Activated CD8-positive, alpha-beta memory T cell treated with anti-CD3 and anti-CD28 coated beads, Interleukin-2, amount 10 ng/mL, durations not matched to agents 7 days and 5 days (primary cell): ENCODE results near the gene RPS19. TPM values are rescaled to one million over a fixed set of nuclear protein-coding genes. Genes with fewer than 3 reads are reported as not detected.

Experiments used
- ATAC-seq: fragments of 150-1000 bp; cut with Tn5 transposase; one replicate; pipeline ENCODE4 v1.10.0; 2021; ENCODE audit warnings: moderate library complexity
- CTCF ChIA-PET: fragments of 350-600 bp; sonication (Branson Sonifier 250); formaldehyde crosslinking; loops from one replicate; lab custom pipeline; 2021; ENCODE audit warnings: antibody characterized with exemption; lab: Charles Lee
- DNase-seq: peaks from one replicate; pipeline ENCODE4 v3.0.0-alpha.2; 2020
- H3K27ac Mint-ChIP-seq: one replicate; pipeline ENCODE4 v1.8.0; 2021; ENCODE audit warnings: mild to moderate bottlenecking, mixed read lengths
- H3K27me3 Mint-ChIP-seq: one replicate; pipeline ENCODE4 v1.8.0; 2021; ENCODE audit warnings: mixed read lengths
- H3K36me3 Mint-ChIP-seq: one replicate; pipeline ENCODE4 v1.8.0; 2021; ENCODE audit warnings: mild to moderate bottlenecking, mixed read lengths
- H3K4me1 Mint-ChIP-seq: one replicate; pipeline ENCODE4 v1.8.0; 2021; ENCODE audit warnings: mixed read lengths
- H3K4me3 Mint-ChIP-seq: one replicate; pipeline ENCODE4 v1.8.0; 2021; ENCODE audit warnings: mild to moderate bottlenecking, moderate library complexity, mixed read lengths
- H3K9me3 Mint-ChIP-seq: one replicate; pipeline ENCODE4 v1.8.0; 2022; ENCODE audit warnings: low read depth, mixed read lengths
- total RNA-seq, 2 experiments: library from RNA; stranded (reverse); gene quantifications; one replicate each; pipeline ENCODE4 v1.2.3, GENCODE V29; 2021

RPS19 gene
- total RNA-seq, 2 experiments from 2014 or later, result 3,135 to 3,310 TPM

DNA sequence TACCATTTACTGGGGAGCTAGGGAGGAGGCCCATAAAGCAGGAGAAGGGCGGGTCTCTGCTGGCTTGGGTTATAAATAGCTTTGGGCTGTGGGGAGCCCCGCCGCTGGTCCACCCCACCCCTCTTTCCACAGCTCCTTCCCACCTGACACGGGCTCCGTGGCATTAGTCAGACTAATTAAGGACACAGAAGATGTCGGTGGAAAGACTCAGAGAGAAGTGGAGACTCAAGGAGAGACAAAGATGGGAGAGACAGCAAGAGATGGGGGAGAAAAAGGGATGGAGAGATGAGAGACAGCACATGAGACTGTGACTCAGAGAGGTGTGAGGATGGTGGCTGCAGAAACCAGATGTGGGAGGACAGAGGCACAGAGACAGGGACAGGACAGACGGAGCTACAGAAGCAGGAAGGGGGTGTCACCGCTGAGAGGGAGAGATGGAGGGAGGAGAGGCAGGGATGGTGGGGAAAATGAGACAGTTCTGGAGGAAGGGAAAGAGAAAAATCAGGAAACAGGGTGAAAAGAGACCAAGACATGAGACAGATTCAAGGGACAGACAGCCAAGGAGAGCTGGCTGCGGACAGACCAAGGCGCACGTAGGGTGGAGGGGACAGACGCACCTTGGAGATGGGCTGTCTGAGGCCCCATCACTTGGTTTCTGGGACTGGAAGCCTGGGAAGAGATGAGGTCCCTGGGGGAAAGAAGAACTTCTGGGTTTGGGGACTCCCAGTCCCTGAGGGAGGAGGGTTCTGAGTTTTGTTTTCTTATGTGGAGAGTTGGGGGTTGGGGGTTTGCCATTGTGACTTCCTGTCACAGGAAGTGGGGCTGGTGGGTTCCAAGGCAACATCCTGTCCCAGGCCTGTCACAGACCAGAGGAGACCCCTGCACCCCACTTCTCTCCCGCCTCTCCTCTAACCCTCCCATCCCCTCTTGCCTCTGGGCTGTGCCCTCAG, 27.0 kb downstream of the RPS19 start:
- no peaks in the 10 kb centered on the region for H3K27me3 Mint-ChIP-seq
- DNase-seq, result peak; percentile 92
- peak; percentile 28 for ATAC-seq
- H3K4me3 Mint-ChIP-seq, result peak overlapping the region; percentile 82
- peaks cover 58% of the 10 kb centered on the region for H3K36me3 Mint-ChIP-seq
- CTCF ChIA-PET, result interaction anchor here (1.2 to 12.1 kb wide), 8 partner anchors 17 to 77 kb away, joined by 3 to 260 read pairs (median 11); partner anchors contain the start of genes CD79A, RABAC1 and RPS19
- H3K4me1 Mint-ChIP-seq, result peaks cover 67% of the 10 kb centered on the region
- peak overlapping the region; percentile 94 for H3K27ac Mint-ChIP-seq
- H3K9me3 Mint-ChIP-seq, result no peaks in the 10 kb centered on the region

DNA sequence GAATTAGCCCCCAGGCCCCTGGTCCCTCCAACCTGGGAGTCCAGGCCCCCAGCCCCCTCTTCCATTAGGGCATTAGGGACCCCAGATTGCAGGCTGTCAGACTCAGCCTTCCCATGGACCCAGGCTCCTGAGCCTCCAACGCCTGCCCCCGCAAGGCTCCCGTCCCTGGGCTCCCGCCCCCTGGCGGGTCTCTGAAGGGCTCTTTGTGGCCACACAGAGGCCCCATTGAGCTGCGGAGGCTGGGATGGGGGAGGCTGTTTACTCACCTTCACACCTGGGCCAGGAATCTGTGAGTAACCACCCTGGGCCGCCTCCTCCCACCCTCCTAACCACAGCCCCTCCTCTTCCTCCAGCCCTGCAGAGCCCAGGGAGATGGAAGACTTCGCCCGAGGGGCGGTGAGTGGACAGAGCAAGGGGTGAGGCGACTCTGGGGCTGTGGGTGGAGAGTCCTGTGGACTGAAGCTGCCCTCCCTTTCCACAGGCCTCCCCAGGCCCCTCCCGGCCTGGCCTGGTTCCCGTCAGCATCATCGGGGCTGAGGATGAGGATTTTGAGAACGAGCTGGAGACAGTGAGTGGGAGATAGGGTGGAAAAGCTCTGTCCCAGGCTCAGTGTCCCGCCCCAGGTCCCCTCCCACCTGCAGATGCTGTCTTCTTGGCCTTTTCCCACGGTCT, 27.8 kb downstream of the RPS19 start:
- peaks cover 68% of the 10 kb centered on the region for H3K4me1 Mint-ChIP-seq
- peaks cover 56% of the 10 kb centered on the region for H3K36me3 Mint-ChIP-seq
- CTCF ChIA-PET, result interaction anchor here (1.2 to 12.1 kb wide), 5 partner anchors 18 to 70 kb away, joined by 3 to 260 read pairs (median 66); partner anchors contain the start of genes CD79A, RABAC1 and RPS19
- ATAC-seq (peak; percentile 28), DNase-seq (peak; percentile 91)
- no peaks in the 10 kb centered on the region for H3K27me3 Mint-ChIP-seq
- no peaks in the 10 kb centered on the region for H3K9me3 Mint-ChIP-seq
- H3K4me3 Mint-ChIP-seq, result peak overlapping the region; percentile 82
- H3K27ac Mint-ChIP-seq, result peak overlapping the region; percentile 94

DNA sequence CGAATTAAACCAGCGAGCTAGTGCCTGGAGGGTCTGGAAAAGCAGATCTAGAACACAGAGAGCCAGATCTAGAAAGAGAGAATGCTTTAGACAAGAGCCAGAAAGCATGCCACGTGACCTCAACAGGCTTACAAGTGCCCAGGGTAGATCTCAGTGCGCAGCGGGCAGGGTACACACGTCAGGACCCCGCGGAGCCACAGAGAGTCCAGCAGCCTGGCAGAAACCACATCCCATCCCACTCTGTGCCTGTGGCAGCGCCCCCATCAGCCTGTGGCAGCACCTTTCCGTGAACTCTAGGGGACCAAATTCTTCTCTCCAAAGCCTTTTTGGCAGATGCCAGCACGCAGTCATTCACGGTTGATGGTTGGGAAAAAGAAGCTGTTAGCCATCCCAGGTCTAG, 28.9 kb downstream of the RPS19 start:
- Mint-ChIP-seq H3K4me1 (peaks cover 72% of the 10 kb centered on the region), H3K9me3 (no peaks in the 10 kb centered on the region), H3K4me3 (peak overlapping the region; percentile 82), H3K36me3 (peaks cover 54% of the 10 kb centered on the region), H3K27ac (peak overlapping the region; percentile 94), H3K27me3 (no peaks in the 10 kb centered on the region)
- DNase-seq (no peak), ATAC-seq (no peak)
- CTCF ChIA-PET, result interaction anchor here (1.2 to 12.1 kb wide), 6 partner anchors 19 to 70 kb away, joined by 3 to 260 read pairs (median 36); partner anchors contain the start of genes CD79A, RABAC1 and RPS19

DNA sequence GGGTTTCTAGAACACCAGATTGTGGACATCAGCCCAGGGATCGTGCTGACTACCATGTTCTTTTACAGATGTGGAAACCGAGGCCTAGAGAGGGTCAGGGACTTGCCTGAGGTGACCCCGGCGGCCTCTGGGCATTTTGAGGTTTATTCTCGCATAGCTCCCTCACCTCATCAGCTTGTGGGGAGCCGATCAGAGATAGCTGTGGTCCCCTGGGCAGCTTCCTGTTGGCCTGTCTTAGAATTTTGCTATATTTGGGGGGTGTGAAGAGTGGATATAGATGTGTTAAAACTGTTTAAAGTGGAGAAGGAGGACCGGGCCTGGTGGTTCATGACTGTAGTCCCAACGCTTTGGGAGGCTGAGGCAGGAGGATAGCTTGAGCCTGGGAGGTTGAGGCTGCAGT, 29.8 kb downstream of the RPS19 start:
- peaks cover 77% of the 10 kb centered on the region for H3K4me1 Mint-ChIP-seq
- no peak for ATAC-seq
- no peaks in the 10 kb centered on the region for H3K27me3 Mint-ChIP-seq
- CTCF ChIA-PET, result interaction anchor here (0.6 to 12.1 kb wide), 9 partner anchors 12 to 69 kb away, joined by 3 to 260 read pairs (median 3); partner anchors contain the start of genes CD79A, RABAC1 and RPS19
- no peaks in the 10 kb centered on the region for H3K9me3 Mint-ChIP-seq
- H3K4me3 Mint-ChIP-seq, result peak overlapping the region; percentile 31
- peak overlapping the region; percentile 94 for H3K27ac Mint-ChIP-seq
- H3K36me3 Mint-ChIP-seq, result peaks cover 58% of the 10 kb centered on the region
- DNase-seq, result no peak

DNA sequence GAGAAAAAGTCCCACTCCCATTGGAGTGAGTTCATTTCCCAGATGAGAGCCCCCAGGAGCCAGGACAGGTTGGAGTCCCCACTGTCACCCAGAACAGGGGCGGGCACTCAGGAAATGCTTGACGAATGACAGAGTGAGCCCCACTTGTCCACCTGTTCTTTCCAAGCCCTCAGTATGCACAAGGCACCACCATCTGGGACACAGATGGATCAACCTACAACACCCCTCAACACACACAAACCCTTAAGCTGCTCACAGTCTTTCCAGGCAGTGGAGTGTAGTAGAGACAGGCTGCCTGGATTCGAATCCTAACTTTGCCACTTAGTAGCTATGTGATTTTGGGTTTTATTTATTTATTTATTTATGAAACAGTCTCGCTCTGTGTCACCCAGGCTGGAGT, 30.9 kb downstream of the RPS19 start:
- Mint-ChIP-seq H3K27me3 (no peaks in the 10 kb centered on the region), H3K9me3 (no peaks in the 10 kb centered on the region), H3K4me1 (peaks cover 75% of the 10 kb centered on the region), H3K27ac (peak overlapping the region; percentile 13), H3K36me3 (peaks cover 57% of the 10 kb centered on the region), H3K4me3 (no peak overlapping the region)
- CTCF ChIA-PET, result interaction anchor here (0.8 to 12.1 kb wide), 4 partner anchors 11 to 54 kb away, joined by 3 to 260 read pairs (median 46); partner anchors contain the start of gene CD79A
- ATAC-seq, result no peak
- no peak for DNase-seq

DNA sequence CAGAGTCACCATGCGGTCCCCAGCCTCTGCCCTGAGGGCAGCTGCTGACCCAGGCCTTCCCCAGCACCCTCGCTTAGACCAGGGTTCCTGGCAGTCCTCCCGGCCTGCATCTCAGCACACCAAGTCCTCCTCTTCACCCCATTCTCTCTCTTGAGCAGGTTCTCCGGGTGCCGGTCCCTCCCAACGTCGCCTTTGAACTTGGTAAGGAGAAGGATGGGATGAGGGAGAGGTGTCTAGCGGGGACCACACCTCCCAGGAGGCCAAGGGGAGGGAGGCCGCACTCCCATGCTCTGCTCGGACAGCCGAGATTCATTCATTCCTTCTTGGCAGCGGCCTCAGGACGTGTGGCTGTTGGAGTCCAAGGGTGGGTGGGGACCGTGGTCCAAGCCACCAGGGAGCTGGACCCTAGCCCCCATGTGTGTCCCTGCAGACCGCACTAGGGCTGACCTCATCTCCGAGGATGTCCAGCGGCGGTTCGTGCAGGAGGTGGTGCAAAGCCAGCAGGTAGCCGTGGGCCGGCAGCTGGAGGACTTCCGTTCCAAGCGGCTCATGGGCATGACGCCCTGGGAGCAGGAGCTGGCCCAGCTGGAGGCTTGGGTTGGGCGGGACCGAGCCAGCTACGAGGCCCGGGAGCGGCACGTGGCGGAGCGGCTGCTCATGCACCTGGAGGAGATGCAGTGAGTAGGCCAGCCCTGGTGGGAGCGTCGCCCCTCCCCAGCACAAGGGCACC, 32.3 kb downstream of the RPS19 start:
- Mint-ChIP-seq H3K36me3 (peaks cover 51% of the 10 kb centered on the region), H3K9me3 (no peaks in the 10 kb centered on the region), H3K4me1 (peaks cover 64% of the 10 kb centered on the region), H3K4me3 (no peak overlapping the region), H3K27me3 (no peaks in the 10 kb centered on the region), H3K27ac (no peak overlapping the region)
- no peak for DNase-seq
- no peak for ATAC-seq
- CTCF ChIA-PET, result interaction anchor here (1.1 to 12.1 kb wide), 4 partner anchors 10 to 52 kb away, joined by 4 to 260 read pairs (median 46); partner anchors contain the start of genes CD79A and ERFL

DNA sequence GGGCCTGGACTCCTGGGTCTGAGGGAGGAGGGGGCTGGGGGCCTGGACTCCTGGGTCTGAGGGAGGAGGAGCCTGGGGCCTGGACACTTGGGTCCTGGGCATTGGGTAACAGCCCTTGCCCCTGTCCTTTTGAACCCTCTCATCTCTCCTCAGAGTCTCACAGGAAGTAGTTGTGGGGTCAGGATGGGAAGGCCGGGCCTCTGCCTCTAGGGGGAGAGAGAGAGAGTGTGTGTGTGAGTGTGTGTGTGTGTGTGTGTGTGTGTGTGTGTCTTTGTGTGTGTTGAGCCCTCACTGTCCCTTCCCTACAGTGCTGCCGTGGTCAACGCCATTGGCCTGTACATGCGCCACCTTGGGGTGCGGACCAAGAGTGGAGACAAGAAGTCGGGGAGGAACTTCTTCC, 33.8 kb downstream of the RPS19 start:
- H3K9me3 Mint-ChIP-seq, result no peaks in the 10 kb centered on the region
- CTCF ChIA-PET, result interaction anchor here (1.0 kb wide), 1 partner anchor 34 kb away, joined by 3 read pairs; the partner anchor contains the start of gene RPS19

DNA sequence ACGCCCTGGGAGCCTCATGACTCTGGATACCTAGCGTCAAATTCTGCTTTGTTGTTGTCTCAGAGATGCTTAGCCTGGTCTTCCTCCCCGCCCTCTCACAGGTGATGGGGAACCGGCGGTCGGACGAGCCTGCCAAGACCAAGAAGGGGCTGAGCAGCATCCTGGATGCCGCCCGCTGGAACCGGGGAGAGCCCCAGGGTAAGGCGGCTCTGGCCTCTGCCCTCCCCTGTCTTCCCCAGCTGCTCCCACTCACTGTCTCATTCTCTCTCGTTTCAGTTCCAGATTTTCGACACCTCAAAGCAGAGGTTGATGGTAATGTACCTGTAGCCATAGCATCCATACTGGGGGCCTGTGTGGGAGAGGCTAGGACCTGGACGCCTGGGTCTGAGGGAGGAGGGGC, 34.3 kb downstream of the RPS19 start:
- ATAC-seq, result no peak
- Mint-ChIP-seq H3K9me3 (no peaks in the 10 kb centered on the region), H3K27me3 (no peaks in the 10 kb centered on the region), H3K27ac (no peak overlapping the region), H3K36me3 (peaks cover 54% of the 10 kb centered on the region), H3K4me3 (no peak overlapping the region), H3K4me1 (peaks cover 57% of the 10 kb centered on the region)
- no peak for DNase-seq
- CTCF ChIA-PET, result interaction anchor here (1.0 to 1.5 kb wide), 2 partner anchors 34 to 51 kb away, joined by 3 to 4 read pairs; partner anchors contain the start of gene RPS19

More for the DNA sequence above, 33.8 kb downstream of the RPS19 start:
- no peak for DNase-seq
- ATAC-seq, result peak; percentile 40
- Mint-ChIP-seq H3K4me3 (no peak overlapping the region), H3K4me1 (peaks cover 57% of the 10 kb centered on the region), H3K27ac (peak overlapping the region; percentile 14), H3K27me3 (no peaks in the 10 kb centered on the region), H3K36me3 (peaks cover 55% of the 10 kb centered on the region)

DNA sequence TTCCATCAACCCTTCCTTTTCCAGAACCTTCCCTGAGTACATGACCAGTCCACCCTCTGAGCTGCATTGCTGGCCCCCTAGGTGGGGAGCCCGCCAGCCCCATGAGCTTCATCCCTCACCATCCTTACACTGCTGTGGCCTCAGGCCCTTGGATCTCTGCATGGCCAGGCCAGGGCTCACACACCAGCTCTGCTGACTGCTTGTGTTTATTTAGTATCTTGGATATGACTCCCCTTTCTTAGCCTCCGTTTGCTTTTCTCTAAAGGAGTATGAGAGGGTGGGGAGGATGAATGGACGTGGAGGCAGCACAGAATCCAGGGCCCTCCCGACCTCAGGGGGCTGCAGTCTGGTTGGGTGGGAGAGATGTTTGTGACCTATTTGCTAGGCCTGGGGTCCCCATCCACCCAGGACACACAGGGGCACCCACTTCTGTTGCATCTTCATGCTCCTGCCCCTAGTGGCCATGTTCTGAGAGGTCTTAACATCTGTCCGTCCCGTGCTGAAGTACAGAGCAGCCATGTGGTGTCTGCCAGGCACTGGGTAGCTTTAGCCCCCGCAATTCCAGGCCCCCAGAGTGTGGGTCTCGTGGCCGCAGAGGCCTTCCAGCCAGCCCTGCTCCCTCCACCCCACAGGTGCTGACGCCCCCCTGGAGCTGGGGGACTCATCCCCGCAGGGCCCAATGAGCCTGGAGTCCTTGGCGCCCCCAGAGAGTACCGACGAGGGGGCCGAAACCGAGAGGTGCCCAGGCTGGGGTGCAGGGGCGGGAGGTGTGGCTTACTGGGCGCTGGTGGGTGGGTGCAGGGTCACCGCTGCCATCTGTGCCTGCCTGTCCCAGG, 35.9 kb downstream of the RPS19 start:
- Mint-ChIP-seq H3K4me1 (peaks cover 44% of the 10 kb centered on the region), H3K27ac (peak overlapping the region; percentile 51), H3K4me3 (no peak overlapping the region), H3K36me3 (peaks cover 54% of the 10 kb centered on the region), H3K9me3 (no peaks in the 10 kb centered on the region), H3K27me3 (no peaks in the 10 kb centered on the region)
- DNase-seq, result no peak
- peak; percentile 50 for ATAC-seq
- CTCF ChIA-PET, result interaction anchor here (1.2 to 1.6 kb wide), 4 partner anchors 9 to 50 kb away, joined by 4 to 5 read pairs (median 4); no protein-coding TSS in a partner anchor

DNA sequence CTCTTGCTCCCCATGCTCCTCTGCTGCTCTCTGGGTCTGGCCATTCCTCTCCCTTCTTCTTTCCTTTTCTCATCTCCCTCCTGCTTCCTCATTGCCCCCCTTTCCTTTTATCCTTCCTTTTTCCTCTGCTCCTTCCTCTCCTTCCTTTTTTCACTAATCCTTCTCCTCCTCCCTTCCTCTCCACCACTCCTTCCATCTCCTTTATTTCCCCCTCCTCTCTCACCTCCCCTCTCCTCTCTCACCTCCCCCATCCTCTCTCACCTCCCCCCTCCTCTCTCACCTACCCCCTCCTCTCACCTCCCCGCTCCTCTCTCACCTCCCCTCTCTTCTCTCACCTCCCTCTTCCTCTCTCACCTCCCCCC, 36.5 kb downstream of the RPS19 start:
- ATAC-seq, result no peak
- Mint-ChIP-seq H3K36me3 (peaks cover 52% of the 10 kb centered on the region), H3K4me3 (no peak overlapping the region), H3K9me3 (no peaks in the 10 kb centered on the region), H3K4me1 (peaks cover 39% of the 10 kb centered on the region), H3K27ac (peak overlapping the region; percentile 28), H3K27me3 (no peaks in the 10 kb centered on the region)
- CTCF ChIA-PET, result interaction anchor here (1.2 to 1.6 kb wide), 3 partner anchors 9 to 40 kb away, joined by 4 to 5 read pairs (median 4); no protein-coding TSS in a partner anchor
- no peak for DNase-seq

DNA sequence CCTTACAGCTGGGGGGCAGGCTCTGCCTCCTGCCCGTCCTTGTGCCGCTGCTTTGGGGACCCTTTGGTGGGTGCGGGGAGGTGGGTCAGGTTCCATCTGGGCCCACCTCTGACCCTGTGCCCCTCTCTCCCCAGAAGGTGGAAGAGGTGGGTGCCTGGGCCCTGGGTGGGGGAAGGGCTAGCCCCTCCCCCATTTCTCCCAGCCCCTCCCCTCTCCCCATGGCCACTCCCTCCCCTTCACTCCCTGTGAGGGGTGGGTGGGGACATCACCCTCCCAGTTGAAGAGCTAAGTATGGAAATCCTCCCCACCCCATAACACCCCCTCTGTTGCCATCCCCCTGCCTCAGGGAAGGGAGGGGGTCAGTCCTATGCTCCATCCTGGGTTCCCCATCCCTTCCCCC, 37.1 kb downstream of the RPS19 start:
- H3K36me3 Mint-ChIP-seq, result peaks cover 55% of the 10 kb centered on the region
- ATAC-seq, result no peak
- no peaks in the 10 kb centered on the region for H3K27me3 Mint-ChIP-seq
- CTCF ChIA-PET, result no interaction called here
- no peak for DNase-seq
- no peak overlapping the region for H3K4me3 Mint-ChIP-seq
- peaks cover 36% of the 10 kb centered on the region for H3K4me1 Mint-ChIP-seq
- no peaks in the 10 kb centered on the region for H3K9me3 Mint-ChIP-seq
- H3K27ac Mint-ChIP-seq, result no peak overlapping the region

DNA sequence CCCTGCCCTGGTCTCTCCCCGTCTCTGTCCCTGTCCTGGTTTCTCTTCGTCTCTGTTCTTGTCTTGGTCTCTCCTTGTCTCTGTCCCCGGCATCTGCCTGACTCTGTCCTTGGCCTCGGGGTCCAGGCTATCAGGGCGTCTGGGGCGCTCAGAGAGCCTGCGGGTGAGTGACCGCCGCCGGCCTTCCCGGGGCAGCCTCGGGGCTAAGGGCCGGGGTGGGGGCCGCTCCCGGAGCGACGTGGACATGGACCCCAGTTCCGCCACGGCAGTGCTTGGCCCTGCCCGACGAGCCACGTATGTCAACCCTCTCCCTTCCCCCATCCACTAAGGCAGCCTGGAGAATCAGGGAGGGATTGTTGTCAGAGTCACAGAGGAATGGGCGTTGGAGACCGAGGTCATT, 37.8 kb downstream of the RPS19 start:
- Mint-ChIP-seq H3K27me3 (no peaks in the 10 kb centered on the region), H3K27ac (peak overlapping the region; percentile 17), H3K4me1 (peaks cover 30% of the 10 kb centered on the region), H3K4me3 (no peak overlapping the region), H3K36me3 (peaks cover 59% of the 10 kb centered on the region), H3K9me3 (no peaks in the 10 kb centered on the region)
- DNase-seq, result no peak
- CTCF ChIA-PET, result no interaction called here
- no peak for ATAC-seq
